H9 (cell line): Measurements from ENCODE around the gene PLEKHM3. TPM values are rescaled to one million over a fixed set of nuclear protein-coding genes. Genes with fewer than 3 reads are reported as not detected.

Source experiments
- DNase-seq: peaks from one replicate; pipeline ENCODE4 v3.0.0-alpha.2; 2017
- H2AFZ ChIP-seq: one replicate; pipeline ENCODE4 v1.6.1; 2013; ENCODE audit warnings: mild to moderate bottlenecking, low read length, control low read depth, moderate library complexity
- H2AK5ac ChIP-seq: 2 replicates; pipeline ENCODE4 v1.6.1; 2013; ENCODE audit warnings: low read length, control low read depth, mixed read lengths; ENCODE audit not compliant: insufficient read length
- H2BK120ac ChIP-seq: one replicate; pipeline ENCODE4 v1.6.1; 2013; ENCODE audit warnings: low read depth, mild to moderate bottlenecking, low read length, control low read depth, inconsistent platforms; ENCODE audit not compliant: poor library complexity, severe bottlenecking
- H2BK12ac ChIP-seq: 2 replicates; pipeline ENCODE4 v1.6.1; 2013; ENCODE audit warnings: low read length, control low read depth, mixed read lengths, low read depth; ENCODE audit not compliant: insufficient read length
- H2BK15ac ChIP-seq: 2 replicates; pipeline ENCODE4 v1.6.1; 2013; ENCODE audit warnings: low read depth, low read length, control low read depth
- H2BK20ac ChIP-seq: one replicate; pipeline ENCODE4 v1.6.1; 2013; ENCODE audit warnings: low read depth, mild to moderate bottlenecking, low read length, control low read depth, inconsistent platforms; ENCODE audit not compliant: poor library complexity, severe bottlenecking
- H2BK5ac ChIP-seq: 2 replicates; pipeline ENCODE4 v1.6.1; 2013; ENCODE audit warnings: low read length, control low read depth, mixed read lengths; ENCODE audit not compliant: insufficient read length
- H3K14ac ChIP-seq: 2 replicates; pipeline ENCODE4 v1.6.1; 2013; ENCODE audit warnings: low read length, control low read depth; ENCODE audit not compliant: insufficient read depth
- H3K18ac ChIP-seq: 2 replicates; pipeline ENCODE4 v1.6.1; 2013; ENCODE audit warnings: low read depth, mild to moderate bottlenecking, mixed read lengths, low read length, control low read depth; ENCODE audit not compliant: insufficient read length
- H3K23ac ChIP-seq: 2 replicates; pipeline ENCODE4 v1.6.1; 2013; ENCODE audit warnings: low read length, control low read depth, mixed read lengths, low read depth; ENCODE audit not compliant: insufficient read length
- H3K23me2 ChIP-seq: 2 replicates; pipeline ENCODE4 v1.6.1; 2013; ENCODE audit warnings: low read depth, mild to moderate bottlenecking, mixed read lengths, low read length, control low read depth; ENCODE audit not compliant: insufficient read length, poor library complexity, severe bottlenecking
- H3K27ac ChIP-seq: 2 replicates; pipeline ENCODE4 v1.5.1; 2013; ENCODE audit warnings: low read length, control low read depth, mixed read lengths, low read depth; ENCODE audit not compliant: insufficient read length
- H3K27me3 ChIP-seq: 2 replicates; pipeline ENCODE4 v1.6.1; 2013; ENCODE audit warnings: low read length, control low read depth, inconsistent platforms; ENCODE audit not compliant: insufficient read depth
- H3K4ac ChIP-seq: 2 replicates; pipeline ENCODE4 v1.6.1; 2013; ENCODE audit warnings: low read depth, mild to moderate bottlenecking, control low read depth, inconsistent platforms, low read length, moderate library complexity
- H3K4me1 ChIP-seq: 2 replicates; pipeline ENCODE4 v1.6.1; 2013; ENCODE audit warnings: low read length, control low read depth, inconsistent platforms; ENCODE audit not compliant: insufficient read depth
- H3K4me2 ChIP-seq: 2 replicates; pipeline ENCODE4 v1.6.1; 2013; ENCODE audit warnings: low read length, control low read depth, mixed read lengths; ENCODE audit not compliant: insufficient read length, insufficient read depth
- H3K56ac ChIP-seq: 2 replicates; pipeline ENCODE4 v1.6.1; 2013; ENCODE audit warnings: low read depth, mild to moderate bottlenecking, mixed read lengths, low read length, control low read depth; ENCODE audit not compliant: insufficient read length
- H3K79me1 ChIP-seq: 2 replicates; pipeline ENCODE4 v1.6.1; 2013; ENCODE audit warnings: low read depth, mild to moderate bottlenecking, moderate library complexity, low read length, control low read depth, inconsistent platforms; ENCODE audit not compliant: insufficient read depth, poor library complexity, severe bottlenecking
- H3K79me2 ChIP-seq: 2 replicates; pipeline ENCODE4 v1.6.1; 2013; ENCODE audit warnings: low read length, control low read depth, inconsistent platforms; ENCODE audit not compliant: insufficient read depth
- H3K9ac ChIP-seq: 2 replicates; pipeline ENCODE4 v1.6.1; 2013; ENCODE audit warnings: low read length, control low read depth, mixed read lengths; ENCODE audit not compliant: insufficient read length; ENCODE audit errors: extremely low read depth
- H3K9me3 ChIP-seq: one replicate; pipeline ENCODE4 v1.6.1; 2013; ENCODE audit warnings: low read depth, low read length, inconsistent platforms; ENCODE audit not compliant: control insufficient read depth
- H3T11ph ChIP-seq: one replicate; pipeline ENCODE4 v1.6.1; 2013; ENCODE audit warnings: mild to moderate bottlenecking, low read length, control low read depth, inconsistent platforms
- H4K20me1 ChIP-seq: one replicate; pipeline ENCODE4 v1.6.1; 2013; ENCODE audit not compliant: control insufficient read depth, insufficient read length, insufficient read depth
- H4K5ac ChIP-seq: 2 replicates; pipeline ENCODE4 v1.6.1; 2013; ENCODE audit warnings: low read depth, mild to moderate bottlenecking, mixed read lengths, low read length, control low read depth; ENCODE audit not compliant: insufficient read length
- H4K8ac ChIP-seq: replicated peaks from 2 replicates; pipeline ENCODE4 v1.6.1; 2013; ENCODE audit warnings: low read length, control low read depth, mixed read lengths, low read depth; ENCODE audit not compliant: insufficient read length
- H4K91ac ChIP-seq: 2 replicates; pipeline ENCODE4 v1.6.1; 2013; ENCODE audit warnings: low read depth, mild to moderate bottlenecking, moderate library complexity, mixed read lengths, low read length, control low read depth; ENCODE audit not compliant: insufficient read length
- H3K27ac Mint-ChIP-seq, 3 experiments: 2 replicates in 2 of 3; 3 replicates in 1 of 3; pipeline ENCODE4 v1.8.0; 2020 to 2021; ENCODE audit warnings: mixed read lengths in 3 of 3, mild to moderate bottlenecking in 1 of 3, moderate library complexity in 1 of 3
- H3K27me3 Mint-ChIP-seq: 2 replicates; pipeline ENCODE4 v1.8.0; 2021; ENCODE audit warnings: low read depth, mild to moderate bottlenecking, moderate library complexity, mixed read lengths
- H3K36me3 Mint-ChIP-seq, 3 experiments: 2 replicates in 2 of 3; 3 replicates in 1 of 3; pipeline ENCODE4 v1.8.0; 2020 to 2021; ENCODE audit warnings: low read depth in 3 of 3, mixed read lengths in 3 of 3; ENCODE audit not compliant: insufficient read depth in 1 of 3
- H3K4me1 Mint-ChIP-seq, 2 experiments: 2 replicates each; pipeline ENCODE4 v1.8.0; 2020; ENCODE audit warnings: mixed read lengths in 2 of 2
- H3K4me3 Mint-ChIP-seq, 2 experiments: 2 replicates in 1 of 2; 3 replicates in 1 of 2; pipeline ENCODE4 v1.8.0; 2020 to 2021; ENCODE audit warnings: mild to moderate bottlenecking in 2 of 2, mixed read lengths in 2 of 2, moderate library complexity in 1 of 2
- H3K9me3 Mint-ChIP-seq, 2 experiments: 2 replicates in 1 of 2; 3 replicates in 1 of 2; pipeline ENCODE4 v1.8.0; 2020; ENCODE audit warnings: mild to moderate bottlenecking in 2 of 2, mixed read lengths in 2 of 2, moderate library complexity in 1 of 2
- WGBS: extraction: QIAGEN DNeasy Blood & Tissue Kit; methylation state at CpG from one replicate; pipeline ENCODE4 v1.1.7; 2013; ENCODE audit warnings: missing lambda C conversion rate, low lambda C conversion rate, mixed read lengths; ENCODE audit not compliant: insufficient read length; ENCODE audit errors: extremely low coverage; 5-methylcytosine and 5-hydroxymethylcytosine counted together
- total RNA-seq: library from RNA; stranded (reverse); gene quantifications from 2 replicates; pipeline ENCODE4 v1.2.1, GENCODE V29; 2021
- TF ChIP-seq, protein P1 (sequence below): fragments of 200-600 bp; sonication (generic); conservative IDR thresholded peaks from 3 replicates; pipeline ENCODE4 v1.8.0; 2021; ENCODE audit warnings: antibody characterized with exemption, mild to moderate bottlenecking

The PLEKHM3 gene
- total RNA-seq, 1 experiment from 2014 or later: 7.5 TPM

DNA sequence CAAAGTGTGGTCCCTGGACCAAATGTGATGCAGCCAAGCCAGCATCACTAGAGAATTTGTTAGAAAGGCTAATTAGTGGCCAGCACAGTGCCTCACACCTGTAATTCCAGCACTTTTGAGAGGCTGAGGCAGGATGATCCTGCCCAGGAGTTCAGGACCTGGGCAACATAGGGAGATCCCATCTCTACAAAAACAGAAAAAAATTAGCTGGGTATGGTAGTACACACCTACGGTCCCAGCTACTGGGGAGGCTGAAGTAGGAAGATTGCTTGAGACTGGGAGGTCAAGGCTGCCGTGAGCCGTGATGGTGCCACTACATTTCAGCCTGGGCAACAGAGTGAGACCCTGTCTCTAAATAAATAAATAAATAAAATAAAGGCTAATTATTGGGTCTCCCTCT, 185.8 kb downstream of the PLEKHM3 start:
- H3K27me3 Mint-ChIP-seq: no peaks in the 10 kb centered on the region

More for the DNA sequence above, 185.8 kb downstream of the PLEKHM3 start:
- Histone ChIP-seq H3T11ph (no peak overlapping the region), H3K79me2 (no peaks in the 10 kb centered on the region), H3K23ac (no peak overlapping the region), H3K4me2 (no peak overlapping the region), H3K79me1 (no peaks in the 10 kb centered on the region), H2BK120ac (no peak overlapping the region), H3K27ac (no peak overlapping the region), H3K4me1 (no peaks in the 10 kb centered on the region; the same call in 1 of the 2 replicates), H2BK20ac (no peak overlapping the region), H2BK12ac (no peak overlapping the region), H3K9ac (no peak overlapping the region), H4K5ac (no peak overlapping the region), H3K18ac (no peak overlapping the region), H4K91ac (no peak overlapping the region), H3K23me2 (no peaks in the 10 kb centered on the region), H4K8ac (no peak overlapping the region), H3K27me3 (no peaks in the 10 kb centered on the region), H3K56ac (no peak overlapping the region), H2BK5ac (no peak overlapping the region), H3K14ac (no peak overlapping the region), H2AFZ (no peak overlapping the region), H3K9me3 (no peaks in the 10 kb centered on the region), H3K4ac (no peak overlapping the region), H4K20me1 (no peaks in the 10 kb centered on the region), H2AK5ac (no peak overlapping the region), H2BK15ac (no peak overlapping the region)
- no peak overlapping the region for H3K4me3 Mint-ChIP-seq
- peaks cover 30 to 33% of the 10 kb centered on the region in 2 experiments for H3K4me1 Mint-ChIP-seq
- H3K27ac Mint-ChIP-seq: peak overlapping the region in 1 of 3 experiments; percentile 85; a peak in 3 of 7 replicates
- no CpG with 5 or more reads among the region's 3 CpGs for WGBS
- H3K36me3 Mint-ChIP-seq: no peaks in the 10 kb centered on the region
- TF ChIP-seq, protein P1, sequence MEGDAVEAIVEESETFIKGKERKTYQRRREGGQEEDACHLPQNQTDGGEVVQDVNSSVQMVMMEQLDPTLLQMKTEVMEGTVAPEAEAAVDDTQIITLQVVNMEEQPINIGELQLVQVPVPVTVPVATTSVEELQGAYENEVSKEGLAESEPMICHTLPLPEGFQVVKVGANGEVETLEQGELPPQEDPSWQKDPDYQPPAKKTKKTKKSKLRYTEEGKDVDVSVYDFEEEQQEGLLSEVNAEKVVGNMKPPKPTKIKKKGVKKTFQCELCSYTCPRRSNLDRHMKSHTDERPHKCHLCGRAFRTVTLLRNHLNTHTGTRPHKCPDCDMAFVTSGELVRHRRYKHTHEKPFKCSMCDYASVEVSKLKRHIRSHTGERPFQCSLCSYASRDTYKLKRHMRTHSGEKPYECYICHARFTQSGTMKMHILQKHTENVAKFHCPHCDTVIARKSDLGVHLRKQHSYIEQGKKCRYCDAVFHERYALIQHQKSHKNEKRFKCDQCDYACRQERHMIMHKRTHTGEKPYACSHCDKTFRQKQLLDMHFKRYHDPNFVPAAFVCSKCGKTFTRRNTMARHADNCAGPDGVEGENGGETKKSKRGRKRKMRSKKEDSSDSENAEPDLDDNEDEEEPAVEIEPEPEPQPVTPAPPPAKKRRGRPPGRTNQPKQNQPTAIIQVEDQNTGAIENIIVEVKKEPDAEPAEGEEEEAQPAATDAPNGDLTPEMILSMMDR: no peak
- DNase-seq: no peak
- H3K9me3 Mint-ChIP-seq: no peaks in the 10 kb centered on the region
